Astrocyte of the spinal cord (primary cell): ENCODE data around the gene SH2D2A.
A peak's percentile ranks its signal among the peaks of the same experiment; 100 is the strongest.

Experiments used
- DNase-seq: peaks from one replicate; pipeline ENCODE4 v3.0.0; 2011; ENCODE audit warnings: low read depth, low spot score
- H3K4me3 ChIP-seq: 2 replicates; pipeline ENCODE4 v1.5.1; 2011; ENCODE audit warnings: low read depth, mild to moderate bottlenecking, low read length, moderate library complexity
- in situ Hi-C: cut with HindIII; loops from 2 replicates; pipeline ENCODE4 v1.10.0; 2017; ENCODE audit warnings: low sequenced_read_pairs
- TF ChIP-seq, protein P1 (sequence below): IDR thresholded peaks from 2 replicates; pipeline ENCODE4 v1.5.1; 2012; ENCODE audit warnings: low read depth, mild to moderate bottlenecking, low read length, inconsistent platforms

Gene SH2D2A

GRCh38 chr1:156821801-156822200 is 5.2 kb upstream of the SH2D2A start:
- in situ Hi-C loops, result no loop called here
- no peak overlapping the region for H3K4me3 ChIP-seq
- TF ChIP-seq, protein P1, sequence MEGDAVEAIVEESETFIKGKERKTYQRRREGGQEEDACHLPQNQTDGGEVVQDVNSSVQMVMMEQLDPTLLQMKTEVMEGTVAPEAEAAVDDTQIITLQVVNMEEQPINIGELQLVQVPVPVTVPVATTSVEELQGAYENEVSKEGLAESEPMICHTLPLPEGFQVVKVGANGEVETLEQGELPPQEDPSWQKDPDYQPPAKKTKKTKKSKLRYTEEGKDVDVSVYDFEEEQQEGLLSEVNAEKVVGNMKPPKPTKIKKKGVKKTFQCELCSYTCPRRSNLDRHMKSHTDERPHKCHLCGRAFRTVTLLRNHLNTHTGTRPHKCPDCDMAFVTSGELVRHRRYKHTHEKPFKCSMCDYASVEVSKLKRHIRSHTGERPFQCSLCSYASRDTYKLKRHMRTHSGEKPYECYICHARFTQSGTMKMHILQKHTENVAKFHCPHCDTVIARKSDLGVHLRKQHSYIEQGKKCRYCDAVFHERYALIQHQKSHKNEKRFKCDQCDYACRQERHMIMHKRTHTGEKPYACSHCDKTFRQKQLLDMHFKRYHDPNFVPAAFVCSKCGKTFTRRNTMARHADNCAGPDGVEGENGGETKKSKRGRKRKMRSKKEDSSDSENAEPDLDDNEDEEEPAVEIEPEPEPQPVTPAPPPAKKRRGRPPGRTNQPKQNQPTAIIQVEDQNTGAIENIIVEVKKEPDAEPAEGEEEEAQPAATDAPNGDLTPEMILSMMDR, result no peak
- peak; percentile 20 for DNase-seq

DNA sequence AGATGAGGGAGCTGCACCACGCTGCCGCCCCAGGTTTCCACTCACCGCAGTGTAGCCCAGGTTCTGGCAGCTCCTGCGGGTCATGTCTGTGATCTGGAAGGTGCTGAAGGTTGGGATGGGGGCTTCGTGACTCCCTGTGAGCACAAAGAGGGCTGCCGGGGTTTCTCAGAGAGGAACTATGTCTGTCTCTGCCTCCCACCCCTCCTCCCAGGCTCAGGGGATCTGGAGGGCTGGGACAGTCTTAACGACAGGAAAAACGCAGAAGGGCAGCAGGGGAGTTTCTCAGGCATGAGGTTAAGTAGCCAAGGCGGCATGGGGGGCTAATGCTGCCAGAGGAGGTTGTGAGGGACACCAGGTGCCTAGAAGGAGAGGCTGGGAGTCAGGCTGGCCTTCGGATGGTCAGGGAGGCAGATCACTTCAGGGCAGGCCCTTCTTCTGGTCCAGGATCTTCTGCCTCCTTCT is 656 bp downstream of the SH2D2A start:
- DNase-seq, result no peak
- no peak overlapping the region for H3K4me3 ChIP-seq
- TF ChIP-seq, protein P1, result no peak
- in situ Hi-C loops, result no loop called here

- TF ChIP-seq, protein P1, result no peak
- in situ Hi-C loops, result no loop called here
- peak; percentile 59 for DNase-seq
- no peak overlapping the region for H3K4me3 ChIP-seq
These were observed 1.3 kb downstream of the SH2D2A start for GRCh38 chr1:156815307-156815826.

DNA sequence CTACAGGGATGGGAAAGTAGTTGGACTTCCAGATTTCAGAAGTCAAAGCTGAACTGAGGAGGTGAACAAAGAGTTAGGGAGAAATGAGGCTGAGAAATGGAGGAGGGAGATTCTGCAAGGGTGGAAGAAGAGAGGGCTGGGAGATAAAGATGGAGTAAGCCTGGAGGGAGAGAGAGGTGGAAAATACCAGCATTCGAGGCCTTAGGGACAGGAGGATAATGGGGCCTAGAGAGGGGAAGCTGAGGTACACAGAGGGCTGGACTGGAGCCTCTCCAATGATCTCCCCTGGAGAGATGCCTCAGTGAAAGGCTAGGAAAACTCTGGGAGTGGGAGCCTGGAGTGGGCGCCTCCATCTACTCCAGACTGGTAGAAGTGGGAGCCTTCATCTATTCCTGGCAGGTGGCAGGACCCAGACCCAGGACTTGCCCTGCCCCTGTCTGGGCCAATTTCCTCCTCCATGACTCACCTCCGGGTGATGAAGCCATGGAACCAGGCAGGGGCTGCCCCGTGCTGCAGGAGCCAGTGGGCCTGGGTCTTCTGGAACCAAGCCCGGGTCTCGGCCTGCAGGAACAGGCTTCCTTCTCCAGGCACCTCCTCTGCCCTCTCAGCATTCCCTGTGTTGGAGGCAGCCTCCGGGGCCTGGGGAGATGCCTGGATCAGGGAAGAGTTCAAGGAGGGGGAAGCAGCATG is 1.9 kb downstream of the SH2D2A start:
- in situ Hi-C loops, result no loop called here
- no peak for DNase-seq
- no peak overlapping the region for H3K4me3 ChIP-seq
- TF ChIP-seq, protein P1, result no peak

DNA sequence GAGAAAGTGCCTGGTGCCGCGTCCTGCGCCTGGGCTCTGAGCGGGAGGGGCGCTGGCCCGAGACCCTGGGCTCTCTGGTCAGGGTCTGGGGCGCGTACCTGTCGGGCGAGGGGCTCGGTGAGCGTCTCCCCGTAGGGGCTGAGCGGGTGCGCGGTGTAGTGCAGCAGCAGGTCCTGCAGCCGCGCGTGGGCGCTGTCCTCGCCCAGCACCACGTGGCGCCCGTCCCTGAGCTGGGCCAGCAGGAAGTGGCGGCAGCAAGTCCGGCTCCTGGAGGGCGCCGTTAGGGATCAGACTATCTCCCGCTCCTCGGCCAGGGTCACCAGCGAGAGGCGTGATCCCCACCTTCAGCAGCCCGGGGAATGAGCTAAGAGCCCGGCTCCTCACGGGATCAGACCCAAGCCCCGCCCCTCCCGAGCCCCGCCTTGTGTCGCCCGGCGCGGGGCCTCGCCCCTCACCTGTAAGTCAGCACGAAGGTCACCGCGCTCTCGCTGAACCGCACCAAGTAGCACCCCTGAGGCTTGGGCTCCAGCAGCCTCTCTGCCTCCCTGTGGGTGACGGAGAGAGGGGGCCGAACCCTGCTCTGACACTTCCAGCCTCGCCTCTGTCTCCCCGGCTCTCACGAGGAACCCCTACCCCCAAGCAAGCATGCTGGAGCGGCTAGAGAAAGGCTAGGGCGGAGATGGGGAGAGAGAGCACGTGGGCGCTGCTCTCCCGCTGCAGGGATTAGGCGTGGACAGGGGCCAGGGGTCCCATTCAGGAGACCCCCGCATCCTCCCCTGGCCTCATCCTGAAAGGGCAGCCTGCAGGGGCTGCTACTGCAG is 2.7 kb downstream of the SH2D2A start:
- H3K4me3 ChIP-seq, result no peak overlapping the region
- TF ChIP-seq, protein P1, result peak; percentile 67
- DNase-seq, result no peak
- in situ Hi-C loops, result no loop called here

GRCh38 chr1:156813298-156813697 is 3.4 kb downstream of the SH2D2A start:
- in situ Hi-C loops, result no loop called here
- TF ChIP-seq, protein P1, result no peak
- H3K4me3 ChIP-seq, result no peak overlapping the region
- no peak for DNase-seq
